HG03457 (cell line): Measurements from ENCODE around the gene DGKD.

Source experiments
- ATAC-seq: cut with Tn5 transposase; IDR thresholded peaks from one replicate; pipeline ENCODE4 v1.9.1; 2021; ENCODE audit warnings: moderate number of reproducible peaks; ENCODE audit not compliant: unreplicated experiment

DGKD gene

GRCh38 chr2:233441161-233442027 lies 87.1 kb downstream of the DGKD start:
- ATAC-seq, result no peak

- no peak for ATAC-seq
These were observed 87.7 kb downstream of the DGKD start for GRCh38 chr2:233442028-233442310.

GRCh38 chr2:233443511-233444183 lies 89.4 kb downstream of the DGKD start:
- ATAC-seq, result no peak

GRCh38 chr2:233444501-233444900 lies 90.2 kb downstream of the DGKD start:
- no peak for ATAC-seq

GRCh38 chr2:233445152-233445830 lies 91.0 kb downstream of the DGKD start:
- no peak for ATAC-seq

GRCh38 chr2:233446121-233446520 lies 91.8 kb downstream of the DGKD start:
- no peak for ATAC-seq

GRCh38 chr2:233446606-233447305 lies 92.5 kb downstream of the DGKD start:
- no peak for ATAC-seq

GRCh38 chr2:233447506-233448219 lies 93.4 kb downstream of the DGKD start:
- no peak for ATAC-seq

GRCh38 chr2:233448220-233448559 lies 93.9 kb downstream of the DGKD start:
- no peak for ATAC-seq

GRCh38 chr2:233448575-233448974 lies 94.3 kb downstream of the DGKD start:
- no peak for ATAC-seq

- ATAC-seq, result no peak
These were observed 95.0 kb downstream of the DGKD start for GRCh38 chr2:233449081-233449901.

GRCh38 chr2:233449921-233450863 lies 95.9 kb downstream of the DGKD start:
- no peak for ATAC-seq

GRCh38 chr2:233450864-233451575 lies 96.7 kb downstream of the DGKD start:
- no peak for ATAC-seq

- no peak for ATAC-seq
These were observed 97.7 kb downstream of the DGKD start for GRCh38 chr2:233451950-233452349.

GRCh38 chr2:233453111-233453915 lies 99.0 kb downstream of the DGKD start:
- ATAC-seq, result no peak

- ATAC-seq, result no peak
These were observed 99.6 kb downstream of the DGKD start for GRCh38 chr2:233453916-233454315.

- no peak for ATAC-seq
These were observed 100.7 kb downstream of the DGKD start for GRCh38 chr2:233455006-233455405.
